ENCODE data around the gene DNAJB2.
"Not testable (repeated sequence)": the region's sequence is repeated elsewhere in the genome, so short reads cannot be mapped to it uniquely, and the experiment has no call there.

The DNAJB2 gene

DNA sequence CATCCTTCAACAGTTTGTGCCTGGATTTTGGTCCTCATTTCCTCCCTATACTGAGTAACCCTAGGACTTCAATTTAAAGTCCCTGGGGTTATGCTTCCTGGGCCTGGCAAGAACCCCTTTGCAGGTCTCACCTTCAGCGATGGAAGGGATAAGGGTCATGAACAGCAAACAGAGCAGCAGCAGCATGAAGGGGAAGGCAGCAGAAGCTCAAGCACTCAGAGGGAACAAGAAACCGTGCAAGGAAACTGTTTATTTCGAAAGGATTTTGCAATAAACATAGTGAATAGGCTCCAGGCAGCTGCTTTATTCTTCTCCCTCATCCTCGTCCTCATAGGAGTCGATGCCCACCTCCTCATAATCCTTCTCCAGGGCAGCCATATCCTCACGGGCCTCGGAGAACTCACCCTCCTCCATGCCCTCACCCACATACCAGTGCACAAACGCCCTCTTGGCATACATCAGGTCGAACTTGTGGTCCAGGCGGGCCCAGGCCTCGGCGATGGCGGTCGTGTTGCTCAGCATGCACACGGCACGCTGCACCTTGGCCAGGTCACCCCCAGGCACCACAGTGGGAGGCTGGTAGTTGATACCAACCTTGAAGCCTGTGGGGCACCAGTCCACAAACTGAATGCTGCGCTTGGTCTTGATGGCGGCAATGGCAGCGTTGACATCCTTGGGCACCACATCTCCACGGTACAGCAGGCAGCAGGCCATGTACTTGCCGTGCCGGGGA, 29.0 kb upstream of the DNAJB2 start:
- no peak for TF ChIP-seq JUND (IDR thresholded peaks at IDR 0.05; ENCODE audit: low read depth)
- in situ Hi-C loops (cut with HindIII; ENCODE audit: low pct_unique_long_range_greater_than_20kb, low sequenced_read_pairs) = no loop called here

DNA sequence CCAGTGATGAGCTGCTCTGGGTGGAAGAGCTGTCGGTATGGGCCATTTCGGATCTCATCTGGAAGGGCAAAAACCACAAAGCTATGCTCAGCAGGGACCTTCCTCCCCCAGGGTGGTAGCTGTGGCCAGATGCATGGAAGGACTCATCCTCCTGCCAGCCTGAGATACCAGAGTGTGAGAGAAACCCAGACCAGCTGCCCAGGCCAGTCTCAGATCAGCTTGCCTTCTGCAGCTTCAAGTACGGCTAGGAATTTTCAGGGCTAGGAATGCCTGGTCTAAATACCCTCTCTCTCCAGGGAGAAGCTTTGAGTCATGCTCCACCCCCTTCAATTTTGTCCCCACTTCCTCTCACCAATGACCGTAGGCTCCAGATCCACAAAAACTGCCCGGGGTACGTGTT, 27.5 kb upstream of the DNAJB2 start:
- no peak for TF ChIP-seq JUND (IDR thresholded peaks at IDR 0.05; ENCODE audit: low read depth)
- in situ Hi-C loops (cut with HindIII; ENCODE audit: low pct_unique_long_range_greater_than_20kb, low sequenced_read_pairs) = no loop called here
- no peak for DNase-seq (ENCODE audit: low read depth in 1 of 2, low spot score in 1 of 2)

More for the DNA sequence above, 29.0 kb upstream of the DNAJB2 start:
- no peak for DNase-seq (ENCODE audit: low read depth in 1 of 2, low spot score in 1 of 2)

- in situ Hi-C loops (cut with HindIII; ENCODE audit: low pct_unique_long_range_greater_than_20kb, low sequenced_read_pairs) = no loop called here
- TF ChIP-seq JUND (IDR thresholded peaks at IDR 0.05; ENCODE audit: low read depth) = no peak
Observed at GRCh38 chr2:219252084-219252483, 27.1 kb upstream of the DNAJB2 start.

GRCh38 chr2:219252570-219252899, 26.6 kb upstream of the DNAJB2 start:
- no peak for DNase-seq (ENCODE audit: low read depth in 1 of 2, low spot score in 1 of 2)
- in situ Hi-C loops (cut with HindIII; ENCODE audit: low pct_unique_long_range_greater_than_20kb, low sequenced_read_pairs) = no loop called here
- no peak for TF ChIP-seq JUND (IDR thresholded peaks at IDR 0.05; ENCODE audit: low read depth)

More at GRCh38 chr2:219252084-219252483, 27.1 kb upstream of the DNAJB2 start:
- DNase-seq (ENCODE audit: low read depth in 1 of 2, low spot score in 1 of 2) = no peak

DNA sequence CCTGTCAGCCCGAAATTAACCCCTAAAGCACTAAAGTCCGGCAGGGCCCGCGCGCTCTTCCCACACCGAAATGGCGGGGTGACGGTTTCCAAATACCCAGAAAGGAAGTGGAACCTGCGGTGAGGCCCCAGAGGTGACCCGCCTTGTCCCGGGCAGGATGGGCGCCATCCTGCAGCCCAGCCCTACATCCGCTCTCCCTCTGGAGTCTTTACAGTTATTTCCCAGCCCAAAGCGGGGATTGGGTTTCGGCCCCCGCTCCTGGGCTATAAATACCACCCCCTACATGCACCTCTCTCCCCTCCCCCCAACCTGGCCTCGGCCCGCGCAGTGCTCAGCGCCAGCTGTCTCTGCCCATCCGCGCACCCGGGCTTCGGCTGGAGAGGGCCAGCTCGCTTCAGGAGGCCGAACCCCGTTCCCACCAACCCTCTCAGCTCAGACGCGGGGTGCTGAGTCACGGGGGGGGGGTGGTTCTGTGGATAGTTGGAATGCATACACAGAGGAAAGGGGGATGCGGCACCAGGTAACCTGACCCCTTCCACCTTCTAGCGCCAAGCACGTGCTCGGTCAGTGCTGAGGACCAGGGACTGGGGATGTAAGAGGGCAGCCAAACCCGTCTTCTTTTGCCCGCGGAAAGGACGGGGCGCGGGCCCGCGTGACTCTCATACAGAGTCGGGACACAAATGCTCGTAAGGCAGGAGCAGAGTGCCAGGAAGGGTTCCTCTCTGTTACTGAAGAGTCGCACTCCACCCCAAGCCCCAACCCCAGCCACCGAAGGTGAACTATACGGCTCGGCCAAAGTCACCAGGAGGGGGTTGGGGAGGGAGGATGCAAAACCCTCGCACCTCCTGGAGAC, 26.0 kb upstream of the DNAJB2 start, which contains the start of gene TUBA4B:
TSS of gene TUBA4B (plus strand) at position 344 of the 853 bp plus-strand sequence. CDS start at position 509, 165 bp downstream.
- in situ Hi-C loops (cut with HindIII; ENCODE audit: low pct_unique_long_range_greater_than_20kb, low sequenced_read_pairs) = no loop called here
- peak in 1 of 2 experiments; percentile 18 for DNase-seq (ENCODE audit: low read depth in 1 of 2, low spot score in 1 of 2)
- TF ChIP-seq JUND (IDR thresholded peaks at IDR 0.05; ENCODE audit: low read depth) = no peak

GRCh38 chr2:219253753-219254589, 25.2 kb upstream of the DNAJB2 start, which contains the start of gene TUBA4A:
TUBA4A (minus strand) TSS chr2:219253918; CDS start chr2:219253858, 60 bp downstream.
- peak; percentile 74 to 82 for DNase-seq (ENCODE audit: low read depth in 1 of 2, low spot score in 1 of 2)
- in situ Hi-C loops (cut with HindIII; ENCODE audit: low pct_unique_long_range_greater_than_20kb, low sequenced_read_pairs) = no loop called here
- TF ChIP-seq JUND (IDR thresholded peaks at IDR 0.05; ENCODE audit: low read depth) = no peak

- DNase-seq (ENCODE audit: low read depth in 1 of 2, low spot score in 1 of 2) = no peak
- TF ChIP-seq JUND (IDR thresholded peaks at IDR 0.05; ENCODE audit: low read depth) = no peak
- in situ Hi-C loops (cut with HindIII; ENCODE audit: low pct_unique_long_range_greater_than_20kb, low sequenced_read_pairs) = no loop called here
Observed at GRCh38 chr2:219254590-219255201, 24.5 kb upstream of the DNAJB2 start.

GRCh38 chr2:219258942-219259341, 20.2 kb upstream of the DNAJB2 start:
- DNase-seq (ENCODE audit: low read depth in 1 of 2, low spot score in 1 of 2); in situ Hi-C loops (cut with HindIII; ENCODE audit: low pct_unique_long_range_greater_than_20kb, low sequenced_read_pairs): not testable (repeated sequence)

- DNase-seq (ENCODE audit: low read depth in 1 of 2, low spot score in 1 of 2) = no peak
- in situ Hi-C loops (cut with HindIII; ENCODE audit: low pct_unique_long_range_greater_than_20kb, low sequenced_read_pairs) = no loop called here
- TF ChIP-seq JUND (IDR thresholded peaks at IDR 0.05; ENCODE audit: low read depth) = no peak
Observed at GRCh38 chr2:219261024-219261855, 17.9 kb upstream of the DNAJB2 start.

DNA sequence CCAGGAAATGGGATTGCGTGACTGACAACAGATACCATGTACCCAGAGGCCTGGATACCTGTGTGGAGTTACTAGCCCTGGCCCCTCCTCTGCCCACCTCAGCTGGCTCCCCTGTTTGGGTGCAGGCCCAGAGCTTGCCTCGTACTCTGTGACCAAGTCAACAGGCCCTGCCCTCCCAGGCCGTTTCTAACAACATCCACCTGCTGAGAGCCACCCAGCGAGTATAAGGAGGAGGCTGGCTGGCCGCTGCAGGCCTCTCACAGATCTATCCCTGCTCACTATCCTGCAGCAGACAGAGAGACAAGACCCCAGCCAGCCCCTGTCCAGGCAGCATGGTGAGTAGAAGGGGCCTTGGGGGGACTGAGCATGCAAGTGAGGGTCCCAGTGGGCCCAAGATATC, 12.9 kb upstream of the DNAJB2 start:
- in situ Hi-C loops (cut with HindIII; ENCODE audit: low pct_unique_long_range_greater_than_20kb, low sequenced_read_pairs) = no loop called here
- TF ChIP-seq JUND (IDR thresholded peaks at IDR 0.05; ENCODE audit: low read depth) = no peak
- DNase-seq (ENCODE audit: low read depth in 1 of 2, low spot score in 1 of 2) = no peak

- no peak for DNase-seq (ENCODE audit: low read depth in 1 of 2, low spot score in 1 of 2)
- in situ Hi-C loops (cut with HindIII; ENCODE audit: low pct_unique_long_range_greater_than_20kb, low sequenced_read_pairs) = no loop called here
- no peak for TF ChIP-seq JUND (IDR thresholded peaks at IDR 0.05; ENCODE audit: low read depth)
Observed at GRCh38 chr2:219266886-219267285, 12.3 kb upstream of the DNAJB2 start.

All from T47D (cell line).